Caco-2 (cell line): Measurements from ENCODE around the gene TANK. TPM values are rescaled to one million over a fixed set of nuclear protein-coding genes. Genes with fewer than 3 reads are reported as not detected.
A peak's percentile ranks its signal among the peaks of the same experiment; 100 is the strongest.

ENCODE experiments used
- BruUV-seq: library from RNA; stranded (reverse); fragments of 400-500 nt; replicated peaks from 2 replicates; lab custom pipeline; 2021; lab: Mats Ljungman, UMichigan
- CTCF ChIA-PET: fragments of 300-600 bp; sonication (Branson Sonifier 250); formaldehyde crosslinking; loops from one replicate; lab custom pipeline; 2022; ENCODE audit warnings: antibody characterized with exemption; lab: Charles Lee
- POLR2A ChIA-PET: fragments of 300-600 bp; sonication (Branson Sonifier 250); formaldehyde crosslinking; loops from one replicate; lab custom pipeline; 2022; ENCODE audit warnings: antibody characterized with exemption; lab: Charles Lee
- DNase-seq, 2 experiments: peaks; one replicate each; pipeline versions ENCODE4 v3.0.0 to v3.0.0-alpha.2; 2020 to 2022
- H3K27me3 ChIP-seq: replicated peaks from 2 replicates; pipeline ENCODE4 v1.6.0; 2011; ENCODE audit warnings: low read length; ENCODE audit not compliant: control insufficient read depth, insufficient read depth
- H3K36me3 ChIP-seq: 2 replicates; pipeline ENCODE4 v1.5.1; 2011; ENCODE audit warnings: low read length; ENCODE audit not compliant: control insufficient read depth, insufficient read depth
- H3K4me1 ChIP-seq: fragments of 250-450 bp; sonication (Bioruptor Pico); 2 replicates; pipeline ENCODE4 v1.5.1; 2020; ENCODE audit warnings: mild to moderate bottlenecking
- H3K4me3 ChIP-seq: 2 replicates; pipeline ENCODE4 v1.5.1; 2011; ENCODE audit warnings: low read depth, mild to moderate bottlenecking, control low read depth, low read length
- H3K9me3 ChIP-seq: fragments of 250-450 bp; sonication (Bioruptor Pico); 2 replicates; pipeline ENCODE4 v1.5.1; 2020; ENCODE audit warnings: mild to moderate bottlenecking, moderate library complexity
- H3K27ac Mint-ChIP-seq: one replicate; pipeline ENCODE4 v1.8.0; 2022; ENCODE audit warnings: mixed read lengths; ENCODE audit not compliant: unreplicated experiment
- H3K27me3 Mint-ChIP-seq: one replicate; pipeline ENCODE4 v1.8.0; 2022; ENCODE audit warnings: mixed read lengths; ENCODE audit not compliant: insufficient read depth, unreplicated experiment
- H3K36me3 Mint-ChIP-seq: one replicate; pipeline ENCODE4 v1.8.0; 2022; ENCODE audit warnings: mild to moderate bottlenecking, mixed read lengths; ENCODE audit not compliant: insufficient read depth, unreplicated experiment
- H3K4me1 Mint-ChIP-seq: one replicate; pipeline ENCODE4 v1.8.0; 2022; ENCODE audit warnings: low read depth, mixed read lengths; ENCODE audit not compliant: unreplicated experiment
- H3K4me3 Mint-ChIP-seq: one replicate; pipeline ENCODE4 v1.8.0; 2022; ENCODE audit warnings: mild to moderate bottlenecking, moderate library complexity, mixed read lengths; ENCODE audit not compliant: unreplicated experiment
- H3K9me3 Mint-ChIP-seq: one replicate; pipeline ENCODE4 v1.8.0; 2022; ENCODE audit warnings: mixed read lengths; ENCODE audit not compliant: unreplicated experiment
- intact Hi-C: fragments of 100-400 bp; cut with micrococcal nuclease; formaldehyde crosslinking; loops from one replicate; pipeline ENCODE4 v1.10.0; 2022; ENCODE audit not compliant: unreplicated experiment
- total RNA-seq: library from RNA; stranded (reverse); gene quantifications from 2 replicates; pipeline ENCODE4 v1.2.3, GENCODE V29; 2022
- TF ChIP-seq, protein P1 (sequence below), 2 experiments: fragments of 200-600 bp in 1 of 2; IDR thresholded peaks; 1 replicate in 1 of 2; 2 replicates in 1 of 2; pipeline versions ENCODE4 v1.5.1 to v1.8.0; 2011 to 2022; ENCODE audit warnings: antibody characterized with exemption in 1 of 2, control low read depth in 1 of 2, inconsistent platforms in 1 of 2, low read depth in 1 of 2, low read length in 1 of 2, mild to moderate bottlenecking in 1 of 2, moderate library complexity in 1 of 2; ENCODE audit not compliant: insufficient read depth in 1 of 2, severe bottlenecking in 1 of 2, unreplicated experiment in 1 of 2

The TANK gene
- total RNA-seq, 1 experiment from 2014 or later = 56.0 TPM

DNA sequence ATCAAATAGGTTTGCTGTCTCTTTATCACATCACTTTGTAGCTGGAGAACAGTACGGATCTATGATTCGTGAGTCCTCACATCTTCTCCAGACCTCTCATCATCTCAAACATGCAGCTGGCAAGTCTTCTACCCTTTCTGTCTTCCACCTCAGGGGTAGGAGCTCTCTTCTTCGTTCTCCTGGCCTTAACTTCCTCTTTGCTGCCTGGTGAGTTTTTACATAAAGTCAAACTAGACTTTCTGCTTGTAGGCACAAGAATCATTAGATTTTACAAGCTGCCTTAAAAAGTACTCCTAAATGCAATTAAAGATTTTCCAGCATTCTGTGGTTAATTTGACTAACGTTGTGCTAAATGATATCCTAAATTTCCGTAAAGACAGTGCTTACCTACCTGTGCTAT is 43.7 kb upstream of the TANK start:
- H3K36me3 ChIP-seq = no peaks in the 10 kb centered on the region; the same call in 1 of the 2 replicates
- peaks cover 23% of the 10 kb centered on the region for H3K9me3 ChIP-seq
- H3K4me3 ChIP-seq = no peak overlapping the region
- peaks cover 17% of the 10 kb centered on the region for H3K36me3 Mint-ChIP-seq
- no peak for DNase-seq
- peaks cover 27% of the 10 kb centered on the region for H3K4me1 Mint-ChIP-seq
- H3K27me3 Mint-ChIP-seq = no peaks in the 10 kb centered on the region
- intact Hi-C loops = no loop called here
- TF ChIP-seq, protein P1, sequence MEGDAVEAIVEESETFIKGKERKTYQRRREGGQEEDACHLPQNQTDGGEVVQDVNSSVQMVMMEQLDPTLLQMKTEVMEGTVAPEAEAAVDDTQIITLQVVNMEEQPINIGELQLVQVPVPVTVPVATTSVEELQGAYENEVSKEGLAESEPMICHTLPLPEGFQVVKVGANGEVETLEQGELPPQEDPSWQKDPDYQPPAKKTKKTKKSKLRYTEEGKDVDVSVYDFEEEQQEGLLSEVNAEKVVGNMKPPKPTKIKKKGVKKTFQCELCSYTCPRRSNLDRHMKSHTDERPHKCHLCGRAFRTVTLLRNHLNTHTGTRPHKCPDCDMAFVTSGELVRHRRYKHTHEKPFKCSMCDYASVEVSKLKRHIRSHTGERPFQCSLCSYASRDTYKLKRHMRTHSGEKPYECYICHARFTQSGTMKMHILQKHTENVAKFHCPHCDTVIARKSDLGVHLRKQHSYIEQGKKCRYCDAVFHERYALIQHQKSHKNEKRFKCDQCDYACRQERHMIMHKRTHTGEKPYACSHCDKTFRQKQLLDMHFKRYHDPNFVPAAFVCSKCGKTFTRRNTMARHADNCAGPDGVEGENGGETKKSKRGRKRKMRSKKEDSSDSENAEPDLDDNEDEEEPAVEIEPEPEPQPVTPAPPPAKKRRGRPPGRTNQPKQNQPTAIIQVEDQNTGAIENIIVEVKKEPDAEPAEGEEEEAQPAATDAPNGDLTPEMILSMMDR (IDR thresholded peaks at IDR 0.05; ENCODE audit: insufficient read depth in 1 of 2, low read depth in 1 of 2, low read length in 1 of 2, severe bottlenecking in 1 of 2, unreplicated experiment in 1 of 2) = no peak
- peak overlapping the region; percentile 49 for H3K27ac Mint-ChIP-seq
- H3K4me1 ChIP-seq = peaks cover 31% of the 10 kb centered on the region
- no TSS peak for BruUV-seq
- no peak overlapping the region for H3K4me3 Mint-ChIP-seq
- H3K27me3 ChIP-seq = no peaks in the 10 kb centered on the region
- peaks cover 41% of the 10 kb centered on the region for H3K9me3 Mint-ChIP-seq
- ChIA-PET POLR2A (no interaction called here), CTCF (interaction anchor here (0.9 kb wide), 1 partner anchor 19 kb away, joined by 5 read pairs; no protein-coding TSS in a partner anchor)

DNA sequence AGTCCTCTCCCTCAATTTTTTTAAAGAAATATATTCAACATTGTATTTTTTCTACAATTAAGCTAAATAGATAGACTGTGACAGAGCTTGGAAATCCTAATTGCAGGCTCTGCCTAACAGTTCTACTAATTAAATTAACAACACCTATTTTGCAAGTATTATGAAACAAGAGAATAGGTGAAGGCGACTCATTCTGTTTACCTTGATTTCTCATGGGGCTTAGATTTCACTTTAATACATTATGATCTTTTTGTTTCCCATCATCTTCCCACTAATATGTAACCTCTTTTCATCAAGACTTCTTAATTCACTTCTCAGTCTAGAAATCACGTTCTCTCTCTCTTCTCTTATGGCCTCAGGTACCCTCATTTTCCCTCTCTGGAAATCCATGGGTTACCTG is 42.7 kb upstream of the TANK start:
- Mint-ChIP-seq H3K4me1 (peaks cover 27% of the 10 kb centered on the region), H3K36me3 (peaks cover 17% of the 10 kb centered on the region), H3K9me3 (peaks cover 44% of the 10 kb centered on the region), H3K4me3 (no peak overlapping the region), H3K27me3 (no peaks in the 10 kb centered on the region), H3K27ac (no peak overlapping the region)
- Histone ChIP-seq H3K36me3 (no peaks in the 10 kb centered on the region; the same call in 1 of the 2 replicates), H3K27me3 (no peaks in the 10 kb centered on the region), H3K9me3 (peaks cover 23% of the 10 kb centered on the region), H3K4me3 (no peak overlapping the region), H3K4me1 (peaks cover 41% of the 10 kb centered on the region)
- ChIA-PET CTCF (no interaction called here), POLR2A (no interaction called here)
- DNase-seq = no peak
- TF ChIP-seq, protein P1 (IDR thresholded peaks at IDR 0.05; ENCODE audit: insufficient read depth in 1 of 2, low read depth in 1 of 2, low read length in 1 of 2, severe bottlenecking in 1 of 2, unreplicated experiment in 1 of 2) = no peak
- intact Hi-C loops = no loop called here
- BruUV-seq = no TSS peak

DNA sequence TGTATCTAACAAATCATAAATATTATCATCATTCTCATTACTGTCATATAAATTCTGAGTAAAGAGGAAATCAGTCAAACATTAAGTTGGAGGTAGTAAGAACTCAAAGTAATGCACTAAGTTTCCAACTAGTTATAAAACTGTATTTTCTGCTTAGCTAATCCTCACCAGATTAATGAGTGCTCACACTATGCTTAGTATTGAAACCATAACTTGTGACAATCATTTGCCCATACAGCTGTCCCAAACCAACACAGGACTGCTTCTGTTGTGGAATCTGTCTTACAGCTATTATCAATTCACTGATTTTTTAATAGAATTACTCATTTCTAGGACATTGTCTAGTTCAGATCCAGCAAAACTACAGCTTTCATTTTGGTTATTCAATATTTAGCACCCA is 41.5 kb upstream of the TANK start:
- no peak for DNase-seq
- Histone ChIP-seq H3K4me1 (peaks cover 54% of the 10 kb centered on the region), H3K9me3 (peaks cover 23% of the 10 kb centered on the region), H3K4me3 (no peak overlapping the region), H3K27me3 (no peaks in the 10 kb centered on the region), H3K36me3 (no peaks in the 10 kb centered on the region; the same call in 1 of the 2 replicates)
- BruUV-seq = no TSS peak
- ChIA-PET POLR2A (no interaction called here), CTCF (no interaction called here)
- no peak overlapping the region for H3K4me3 Mint-ChIP-seq
- intact Hi-C loops = no loop called here
- no peak overlapping the region for H3K27ac Mint-ChIP-seq
- no peaks in the 10 kb centered on the region for H3K27me3 Mint-ChIP-seq
- H3K36me3 Mint-ChIP-seq = peaks cover 24% of the 10 kb centered on the region
- H3K4me1 Mint-ChIP-seq = peaks cover 39% of the 10 kb centered on the region
- peaks cover 44% of the 10 kb centered on the region for H3K9me3 Mint-ChIP-seq
- TF ChIP-seq, protein P1 (IDR thresholded peaks at IDR 0.05; ENCODE audit: insufficient read depth in 1 of 2, low read depth in 1 of 2, low read length in 1 of 2, severe bottlenecking in 1 of 2, unreplicated experiment in 1 of 2) = no peak
